GM12878 (cell line): Measurements from ENCODE around the gene MGP. TPM values are rescaled to one million over a fixed set of nuclear protein-coding genes. Genes with fewer than 3 reads are reported as not detected.

Source experiments
- ATAC-seq: fragments of 200-7000 bp; cut with Tn5 transposase; 3 replicates; pipeline ENCODE4 v1.9.1; 2020; ENCODE audit warnings: mild to moderate bottlenecking, moderate library complexity
- BruUV-seq: library from RNA; stranded (reverse); fragments of 400-500 nt; replicated peaks from 2 replicates; lab custom pipeline; 2021; lab: Mats Ljungman, UMichigan
- CTCF ChIA-PET: fragments of 300-600 bp; sonication (Branson Sonifier 250); formaldehyde crosslinking; extraction: SDS; loops from one replicate; lab custom pipeline; 2021; ENCODE audit warnings: inconsistent platforms; lab: Yijun Ruan, JAX
- POLR2A ChIA-PET: fragments of 350-600 bp; formaldehyde crosslinking; extraction: SDS; loops from one replicate; lab custom pipeline; 2021; ENCODE audit warnings: inconsistent platforms; lab: Charles Lee
- RAD21 ChIA-PET: fragments of 300-600 bp; sonication (Branson Sonifier 250); formaldehyde crosslinking; loops from one replicate; lab custom pipeline; 2023; ENCODE audit warnings: antibody characterized with exemption; ENCODE audit not compliant: unreplicated experiment; lab: Charles Lee
- SMC1A ChIA-PET: fragments of 300-600 bp; sonication (Branson Sonifier 250); formaldehyde crosslinking; loops from one replicate; lab custom pipeline; 2023; ENCODE audit not compliant: unreplicated experiment, uncharacterized antibody; lab: Charles Lee
- DNase-seq: peaks from one replicate; pipeline ENCODE4 v3.0.0-alpha.2; 2011; ENCODE audit warnings: low read depth, low spot score
- FAIRE-seq: peaks from 3 replicates; lab custom pipeline; 2011; peaks lifted over from hg19 to GRCh38; lab: Jason Lieb, UNC
- H2AFZ ChIP-seq: 2 replicates; pipeline ENCODE4 v1.6.0; 2011; ENCODE audit warnings: low read depth, low read length, control low read depth; ENCODE audit not compliant: control insufficient read depth
- H3K27ac ChIP-seq: 2 replicates; pipeline ENCODE4 v1.5.1; 2011; ENCODE audit warnings: control low read depth; ENCODE audit not compliant: control insufficient read depth, insufficient read depth
- H3K27me3 ChIP-seq, 2 experiments: replicated peaks in 1 of 2; 2 replicates each; pipeline versions ENCODE4 v1.6.0 to v1.6.1; 2011; ENCODE audit warnings: low read length in 1 of 2; ENCODE audit not compliant: control insufficient read depth in 2 of 2, insufficient read depth in 2 of 2
- H3K36me3 ChIP-seq, 2 experiments: 2 replicates each; pipeline ENCODE4 v1.5.1; 2011; ENCODE audit warnings: low read length in 1 of 2; ENCODE audit not compliant: control insufficient read depth in 2 of 2, insufficient read depth in 2 of 2
- H3K4me1 ChIP-seq: 2 replicates; pipeline ENCODE4 v1.6.1; 2011; ENCODE audit warnings: mild to moderate bottlenecking, low read length, moderate library complexity, mixed read lengths; ENCODE audit not compliant: control insufficient read depth, insufficient read depth
- H3K4me2 ChIP-seq: 2 replicates; pipeline ENCODE4 v1.6.0; 2011; ENCODE audit warnings: control low read depth; ENCODE audit not compliant: control insufficient read depth, insufficient read depth
- H3K4me3 ChIP-seq: fragments of 200-600 bp; sonication (generic); 2 replicates; pipeline ENCODE4 v1.5.1; 2016
- H3K79me2 ChIP-seq: 2 replicates; pipeline ENCODE4 v1.6.0; 2011; ENCODE audit warnings: low read length; ENCODE audit not compliant: control insufficient read depth, insufficient read depth
- H3K9ac ChIP-seq: 2 replicates; pipeline ENCODE4 v1.8.0; 2011; ENCODE audit warnings: low read length, control low read depth, mixed read lengths; ENCODE audit not compliant: control insufficient read depth, insufficient read depth
- H3K9me3 ChIP-seq: replicated peaks from 3 replicates; pipeline ENCODE4 v1.5.1; 2011; ENCODE audit warnings: mild to moderate bottlenecking, low read length; ENCODE audit not compliant: control insufficient read depth, insufficient read depth
- H4K20me1 ChIP-seq: 2 replicates; pipeline ENCODE4 v1.6.0; 2011; ENCODE audit not compliant: control insufficient read depth, insufficient read depth
- CUX1 ChIP-seq: IDR thresholded peaks from 2 replicates; pipeline ENCODE4 v1.6.1; 2012; ENCODE audit warnings: improper control_type of control experiment, low read depth, low read length; ENCODE audit not compliant: insufficient replicate concordance
- ETV6 ChIP-seq, 2 experiments: fragments of 450-650 bp in 1 of 2; IDR thresholded peaks in 1 of 2; conservative IDR thresholded peaks in 1 of 2; 2 replicates each; pipeline ENCODE4 v1.6.1; 2014; ENCODE audit warnings: antibody characterized with exemption in 1 of 2, borderline replicate concordance in 1 of 2, low read depth in 1 of 2, mild to moderate bottlenecking in 1 of 2, moderate library complexity in 1 of 2
- MTA3 ChIP-seq: IDR thresholded peaks from 2 replicates; pipeline ENCODE4 v1.6.1; 2012; ENCODE audit warnings: low read length, inconsistent platforms, borderline replicate concordance
- RAD51 ChIP-seq: fragments of 450-650 bp; IDR thresholded peaks from 2 replicates; pipeline ENCODE4 v1.6.1; 2016; ENCODE audit warnings: moderate library complexity, mild to moderate bottlenecking, inconsistent platforms
- ZBTB4 ChIP-seq: fragments of 450-650 bp; formaldehyde crosslinking; IDR thresholded peaks from 2 replicates; pipeline ENCODE4 v1.4.0; 2022; ENCODE audit warnings: mild to moderate bottlenecking, moderate library complexity
- WGBS: methylation state at CpG from one replicate; pipeline ENCODE4 v1.1.6; 2016; ENCODE audit warnings: low lambda C conversion rate; ENCODE audit not compliant: insufficient replicate concordance, insufficient coverage; ENCODE audit errors: missing lambda C conversion rate; 5-methylcytosine and 5-hydroxymethylcytosine counted together
- in situ Hi-C: fragments of 300-500 bp; cut with MboI; formaldehyde crosslinking; loops from 9 replicates; pipeline ENCODE4 v1.14.3; 2018; ENCODE audit warnings: mixed read lengths
- intact Hi-C: fragments of 100-400 bp; cut with micrococcal nuclease; formaldehyde crosslinking; loops from one replicate; pipeline ENCODE4 v1.14.2; 2022; ENCODE audit not compliant: unreplicated experiment
- polyA plus RNA-seq, 11 experiments: library from polyadenylated mRNA; depleted of rRNA in 4 of 11; unstranded in 6 of 11; stranded (reverse) in 5 of 11; fragments of >200 nt; fragmentation: Nextera tagmentation in 4 of 11; fragmentation: Illumina TruSeq in 1 of 11; extraction: Ambion mirVana in 4 of 11; extraction: Trizol in 1 of 11; gene quantifications; 1 replicate in 1 of 11; 2 replicates in 10 of 11; pipeline versions ENCODE4 v1.2.1 to v1.2.3, GENCODE V29; 2011 to 2016; ENCODE audit warnings: inconsistent platforms in 2 of 11, missing spikeins in 2 of 11, low read depth in 1 of 11
- total RNA-seq, 4 experiments: library from RNA; depleted of rRNA in 3 of 4; stranded (reverse); fragments of >200 nt in 3 of 4; fragmentation: Illumina TruSeq in 1 of 4; extraction: Trizol in 1 of 4; gene quantifications; 2 replicates each; pipeline versions ENCODE4 v1.2.1 to v1.2.3, GENCODE V29; 2013 to 2021

The MGP gene
- total and polyA plus RNA-seq, 10 of the 15 experiments (the other 5 are each of a cell fraction or from before 2014, with no cell fraction given), result 0.21 to 1.2 TPM; not detected in 8

DNA sequence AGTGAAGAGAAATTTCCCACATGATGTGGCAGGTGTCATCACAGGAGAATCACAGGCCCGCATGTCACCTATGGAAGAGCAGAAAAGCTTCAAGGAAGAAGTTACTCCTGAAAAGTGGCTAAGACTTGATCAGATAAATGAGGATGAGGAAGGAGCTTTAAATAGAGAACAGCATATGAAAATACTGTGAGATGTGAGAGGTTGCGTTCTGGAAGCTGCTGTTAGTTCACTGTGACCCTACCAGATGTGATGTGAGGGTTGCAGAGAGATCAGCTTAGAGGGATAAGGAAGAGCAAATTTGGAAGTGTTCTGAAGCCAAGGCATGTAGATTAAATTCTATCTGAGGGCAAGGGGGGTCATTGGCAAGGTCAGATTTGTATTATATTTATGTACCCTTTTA, 35.6 kb upstream of the MGP start:
- POLR2A ChIA-PET, result no interaction called here
- SMC1A ChIA-PET, result interaction anchor here (0.7 to 2.0 kb wide), 6 partner anchors 9 to 990 kb away, joined by 3 to 7 read pairs (median 3); partner anchors contain the start of genes DERA and ERP27
- H3K27ac ChIP-seq, result no peak overlapping the region
- no peak overlapping the region for H2AFZ ChIP-seq
- FAIRE-seq, result no peak
- CTCF ChIA-PET, result interaction anchor here (0.7 to 1.3 kb wide), 4 partner anchors 8 to 189 kb away, joined by 3 to 4 read pairs (median 3); no protein-coding TSS in a partner anchor
- no TSS peak for BruUV-seq
- no peak overlapping the region for H3K4me3 ChIP-seq
- intact Hi-C loops (no loop called here), in situ Hi-C loops (no loop called here)
- no peaks in the 10 kb centered on the region for H3K27me3 ChIP-seq
- no peaks in the 10 kb centered on the region for H3K79me2 ChIP-seq
- H3K9ac ChIP-seq, result no peak overlapping the region
- RAD21 ChIA-PET, result interaction anchor here (1.0 kb wide), 1 partner anchor 74 kb away, joined by 4 read pairs; no protein-coding TSS in a partner anchor
- H3K9me3 ChIP-seq, result no peaks in the 10 kb centered on the region
- no peaks in the 10 kb centered on the region for H4K20me1 ChIP-seq
- ATAC-seq, result no peak
- H3K4me1 ChIP-seq, result no peaks in the 10 kb centered on the region
- 75% methylated on average over 2 of the region's 2 CpGs for WGBS
- H3K36me3 ChIP-seq, result 0 out of 4 replicates have a peak, but pooled peaks cover 0 to 5% of the 10 kb centered on the region in 2 experiments
- no peak for DNase-seq
- no peak for TF ChIP-seq CUX1
- TF ChIP-seq ETV6 (conservative IDR thresholded peaks at IDR 0.05 in 1 of 2, IDR thresholded peaks at IDR 0.05 in 1 of 2; ENCODE audit: borderline replicate concordance in 1 of 2, low read depth in 1 of 2), result no peak
- no peak for TF ChIP-seq MTA3
- no peak for TF ChIP-seq ZBTB4 (CRISPR knock-in tag)
- TF ChIP-seq RAD51, result no peak
- no peak overlapping the region for H3K4me2 ChIP-seq
